ENCODE measurements around the gene ERVFRD-1. TPM values are rescaled to one million over a fixed set of nuclear protein-coding genes. Genes with fewer than 3 reads are reported as not detected.

The ERVFRD-1 gene
- total RNA-seq, 6 experiments from 2014 or later: 0.12 TPM; not detected in 5

DNA sequence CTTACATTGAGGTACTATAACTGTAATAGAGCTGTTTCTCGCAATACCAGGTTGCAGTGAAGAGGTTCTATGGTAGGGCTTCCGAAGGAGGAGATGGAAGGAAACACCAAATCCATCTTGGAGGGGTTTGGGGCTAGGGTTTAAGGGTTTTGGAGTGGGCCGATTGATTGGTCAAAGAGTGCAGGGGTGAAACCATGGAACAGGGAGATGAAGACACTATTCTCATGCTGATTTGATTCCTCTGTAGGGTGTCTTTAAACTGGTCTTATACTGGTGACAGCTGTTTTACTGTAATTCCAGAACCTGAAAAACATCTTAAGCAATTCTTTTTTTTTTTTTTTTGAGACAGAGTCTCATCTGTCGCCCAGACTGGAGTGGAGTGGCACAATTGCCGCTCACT is 10.1 kb downstream of the ERVFRD-1 start:
- intact Hi-C loops (cut with DNase I): no loop called here
- Histone ChIP-seq H3K4me3 (no peak overlapping the region), H3K36me3 (no peaks in the 10 kb centered on the region), H3K4me1 (no peaks in the 10 kb centered on the region), H3K27me3 (no peaks in the 10 kb centered on the region), H3K9me3 (no peaks in the 10 kb centered on the region), H3K27ac (no peak overlapping the region)
- WGBS (ENCODE audit: insufficient coverage, low coverage, low lambda C conversion rate, missing lambda C conversion rate): 95% methylated on average over 5 of the region's 5 CpGs
- DNase-seq (no peak), ATAC-seq (no peak)
- TF ChIP-seq POLR2A (IDR thresholded peaks at IDR 0.05): no peak
- TF ChIP-seq, protein P1, sequence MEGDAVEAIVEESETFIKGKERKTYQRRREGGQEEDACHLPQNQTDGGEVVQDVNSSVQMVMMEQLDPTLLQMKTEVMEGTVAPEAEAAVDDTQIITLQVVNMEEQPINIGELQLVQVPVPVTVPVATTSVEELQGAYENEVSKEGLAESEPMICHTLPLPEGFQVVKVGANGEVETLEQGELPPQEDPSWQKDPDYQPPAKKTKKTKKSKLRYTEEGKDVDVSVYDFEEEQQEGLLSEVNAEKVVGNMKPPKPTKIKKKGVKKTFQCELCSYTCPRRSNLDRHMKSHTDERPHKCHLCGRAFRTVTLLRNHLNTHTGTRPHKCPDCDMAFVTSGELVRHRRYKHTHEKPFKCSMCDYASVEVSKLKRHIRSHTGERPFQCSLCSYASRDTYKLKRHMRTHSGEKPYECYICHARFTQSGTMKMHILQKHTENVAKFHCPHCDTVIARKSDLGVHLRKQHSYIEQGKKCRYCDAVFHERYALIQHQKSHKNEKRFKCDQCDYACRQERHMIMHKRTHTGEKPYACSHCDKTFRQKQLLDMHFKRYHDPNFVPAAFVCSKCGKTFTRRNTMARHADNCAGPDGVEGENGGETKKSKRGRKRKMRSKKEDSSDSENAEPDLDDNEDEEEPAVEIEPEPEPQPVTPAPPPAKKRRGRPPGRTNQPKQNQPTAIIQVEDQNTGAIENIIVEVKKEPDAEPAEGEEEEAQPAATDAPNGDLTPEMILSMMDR (IDR thresholded peaks at IDR 0.05): no peak

DNA sequence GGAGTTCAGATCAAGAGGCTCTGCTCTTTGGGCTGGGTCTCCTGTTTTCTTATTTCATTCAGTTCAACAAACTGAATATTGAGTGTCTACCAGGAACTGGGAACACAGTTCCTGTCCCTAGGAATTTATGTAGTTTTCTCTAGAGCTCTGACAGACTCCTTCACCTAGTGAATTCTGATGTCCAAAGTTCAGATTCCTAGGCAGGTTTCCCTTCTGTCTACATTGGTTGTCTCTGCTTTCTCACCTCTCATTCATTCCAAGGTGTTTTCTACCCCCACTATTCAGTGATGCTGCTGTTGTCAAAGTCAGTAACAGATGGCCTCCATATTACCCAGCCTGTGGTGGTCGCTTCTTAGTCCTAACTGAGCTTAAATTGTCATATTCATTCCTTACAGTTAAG is 13.5 kb downstream of the ERVFRD-1 start:
- Histone ChIP-seq H3K27me3 (no peaks in the 10 kb centered on the region), H3K9me3 (no peaks in the 10 kb centered on the region), H3K36me3 (no peaks in the 10 kb centered on the region), H3K4me3 (no peak overlapping the region), H3K4me1 (peaks cover 0 to 12% (median 3%) of the 10 kb centered on the region in 4 donors), H3K27ac (no peak overlapping the region)
- DNase-seq (no peak), ATAC-seq (no peak)
- intact Hi-C loops (cut with DNase I): no loop called here
- no peak for TF ChIP-seq POLR2A (IDR thresholded peaks at IDR 0.05)
- TF ChIP-seq, protein P1 (IDR thresholded peaks at IDR 0.05): no peak
- 83% methylated on average over 1 of the region's 1 CpG for WGBS (ENCODE audit: insufficient coverage, low coverage, low lambda C conversion rate, missing lambda C conversion rate)

DNA sequence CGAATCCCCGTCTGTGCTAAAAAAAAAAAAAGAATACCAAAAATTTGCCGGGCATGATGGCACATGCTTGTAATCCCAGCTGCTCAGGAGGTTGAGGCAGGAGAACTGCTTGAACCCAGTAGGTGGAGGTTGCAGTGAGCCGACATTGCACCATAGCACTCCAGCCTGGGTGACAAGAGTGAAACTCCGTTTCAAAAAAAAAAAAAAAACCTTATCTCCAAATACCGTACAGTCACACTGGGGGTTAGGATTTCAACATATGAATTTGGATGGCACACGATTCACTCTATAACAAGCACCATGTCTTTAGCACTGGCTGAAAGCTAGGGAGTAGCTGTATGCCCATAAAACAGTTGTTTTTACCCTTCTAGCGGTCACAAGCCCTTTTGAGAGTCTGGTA is 14.0 kb downstream of the ERVFRD-1 start:
- DNase-seq: no peak
- H3K9me3 ChIP-seq: no peaks in the 10 kb centered on the region
- no peak for TF ChIP-seq POLR2A (IDR thresholded peaks at IDR 0.05)
- TF ChIP-seq, protein P1 (IDR thresholded peaks at IDR 0.05): no peak
- intact Hi-C loops (cut with DNase I): no loop called here
- peaks cover 0 to 12% (median 3%) of the 10 kb centered on the region in 4 donors for H3K4me1 ChIP-seq
- H3K27me3 ChIP-seq: no peaks in the 10 kb centered on the region
- ATAC-seq: no peak
- H3K27ac ChIP-seq: no peak overlapping the region
- H3K4me3 ChIP-seq: no peak overlapping the region
- WGBS (ENCODE audit: insufficient coverage, low coverage, low lambda C conversion rate, missing lambda C conversion rate): 53% methylated on average over 8 of the region's 8 CpGs
- H3K36me3 ChIP-seq: no peaks in the 10 kb centered on the region

DNA sequence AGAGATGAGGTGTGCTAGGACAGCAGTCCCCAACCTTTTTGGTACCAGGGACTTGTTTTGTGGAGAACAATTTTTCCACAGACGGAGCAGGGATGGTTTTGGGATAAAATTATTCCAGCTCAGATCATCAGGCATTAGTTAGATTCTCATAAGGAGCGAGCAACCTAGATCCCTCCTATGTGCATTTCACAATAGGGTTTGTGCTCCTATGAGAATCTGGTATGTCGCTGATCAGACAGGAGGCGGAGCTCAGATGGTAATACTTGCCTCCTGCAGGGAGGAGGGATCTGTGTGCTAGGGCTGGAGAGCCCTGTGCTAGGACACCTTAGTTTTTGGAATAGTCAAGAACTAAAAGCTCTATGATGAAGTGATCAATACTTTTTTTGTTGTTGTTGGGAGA is 15.4 kb downstream of the ERVFRD-1 start:
- peaks cover 0 to 12% (median 3%) of the 10 kb centered on the region in 4 donors for H3K4me1 ChIP-seq
- intact Hi-C loops (cut with DNase I): no loop called here
- H3K4me3 ChIP-seq: no peak overlapping the region
- TF ChIP-seq, protein P1 (IDR thresholded peaks at IDR 0.05): no peak
- TF ChIP-seq POLR2A (IDR thresholded peaks at IDR 0.05): no peak
- 66% methylated on average over 4 of the region's 4 CpGs for WGBS (ENCODE audit: insufficient coverage, low coverage, low lambda C conversion rate, missing lambda C conversion rate)
- no peaks in the 10 kb centered on the region for H3K36me3 ChIP-seq
- H3K9me3 ChIP-seq: no peaks in the 10 kb centered on the region
- DNase-seq (no peak), ATAC-seq (peak in 3 of 4 donors; percentile 12 to 43 (median 17))
- H3K27ac ChIP-seq: no peak overlapping the region
- H3K27me3 ChIP-seq: no peaks in the 10 kb centered on the region

DNA sequence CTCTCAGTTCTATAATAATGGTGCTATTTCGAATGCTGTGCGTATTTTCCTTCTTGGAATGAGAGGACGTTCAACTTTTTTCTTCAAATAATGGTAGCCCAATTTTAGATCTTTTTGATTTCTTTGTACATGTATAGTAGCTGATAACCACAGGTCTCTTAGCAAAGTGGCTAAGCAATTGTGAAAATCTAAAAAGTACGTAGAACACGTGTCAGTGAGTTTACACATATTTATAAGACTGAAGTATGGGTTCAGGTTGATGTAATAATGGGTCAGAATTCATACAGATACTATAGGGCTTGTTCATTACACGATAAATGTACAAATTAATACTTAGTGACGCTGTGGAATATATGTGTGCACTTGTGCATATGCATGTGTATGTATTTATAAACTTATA is 16.6 kb downstream of the ERVFRD-1 start:
- Histone ChIP-seq H3K4me3 (peak overlapping the region; percentile 89 to 99 (median 99)), H3K4me1 (peaks cover 0 to 12% (median 3%) of the 10 kb centered on the region in 4 donors), H3K27ac (peak overlapping the region; percentile 93 to 99 (median 96)), H3K36me3 (no peaks in the 10 kb centered on the region), H3K9me3 (no peaks in the 10 kb centered on the region), H3K27me3 (no peaks in the 10 kb centered on the region)
- TF ChIP-seq, protein P1 (IDR thresholded peaks at IDR 0.05): no peak
- no peak for TF ChIP-seq POLR2A (IDR thresholded peaks at IDR 0.05)
- ATAC-seq: no peak
- intact Hi-C loops (cut with DNase I): no loop called here
- no peak for DNase-seq
- WGBS (ENCODE audit: insufficient coverage, low coverage, low lambda C conversion rate, missing lambda C conversion rate): 29% methylated on average over 7 of the region's 7 CpGs

All from right lobe of liver (tissue), 6 donors.